Breast epithelium (tissue), 4 donors: ENCODE data around the gene ZIM2. TPM values are rescaled to one million over a fixed set of nuclear protein-coding genes. Genes with fewer than 3 reads are reported as not detected.

Experiments used
- DNase-seq, 2 donors: peaks; one replicate each; pipeline ENCODE4 v3.0.0-alpha.2; 2019; ENCODE audit warnings: low spot score in 2 of 2
- H3K27ac ChIP-seq, 2 donors: fragments of 200-600 bp; sonication (generic) in 1 of 2; one replicate each; pipeline ENCODE4 v1.5.1; 2016 to 2019; ENCODE audit warnings: mild to moderate bottlenecking in 1 of 2
- H3K27me3 ChIP-seq, 2 donors: fragments of 200-600 bp; sonication (generic) in 1 of 2; one replicate each; pipeline versions ENCODE4 v1.5.1 to v1.6.0; 2017 to 2019; ENCODE audit warnings: control low read depth in 1 of 2, mild to moderate bottlenecking in 1 of 2
- H3K36me3 ChIP-seq: fragments of 200-600 bp; one replicate; pipeline ENCODE4 v1.5.1; 2019
- H3K4me1 ChIP-seq, 2 donors: fragments of 200-600 bp; sonication (generic); one replicate each; pipeline ENCODE4 v1.5.1; 2016 to 2019; ENCODE audit warnings: control low read depth in 1 of 2
- H3K4me3 ChIP-seq, 3 donors: fragments of 200-600 bp; sonication (generic); 1 replicate in 2 of 3; 2 replicates in 1 of 3; pipeline ENCODE4 v1.5.1; 2016 to 2019; ENCODE audit warnings: mild to moderate bottlenecking in 3 of 3, moderate library complexity in 2 of 3
- H3K9me3 ChIP-seq, 2 donors: fragments of 200-600 bp; sonication (generic) in 1 of 2; one replicate each; pipeline ENCODE4 v1.5.1; 2016 to 2019; ENCODE audit warnings: control low read depth in 1 of 2
- POLR2A ChIP-seq: fragments of 450-650 bp; IDR thresholded peaks from one replicate; pipeline ENCODE4 v1.6.1; 2016; ENCODE audit warnings: antibody characterized with exemption, mild to moderate bottlenecking, moderate library complexity
- POLR2AphosphoS5 ChIP-seq, 3 donors: sonication (generic); formaldehyde crosslinking; IDR thresholded peaks; one replicate each; pipeline ENCODE4 v1.6.1; 2017; ENCODE audit warnings: antibody characterized with exemption in 3 of 3
- intact Hi-C: fragments of 100-400 bp; cut with DNase I; formaldehyde crosslinking; loops from one replicate; pipeline ENCODE4 v1.15.1; 2023; ENCODE audit warnings: low total_unique reads
- total RNA-seq, 3 donors: library from RNA; depleted of rRNA; stranded (reverse); fragments of >200 nt; gene quantifications; one replicate each; pipeline ENCODE4 v1.1.0, GENCODE V29; 2016
- TF ChIP-seq, protein P1 (sequence below), 3 donors: fragments of 450-650 bp; IDR thresholded peaks; one replicate each; pipeline ENCODE4 v1.5.1; 2016 to 2017; ENCODE audit warnings: antibody characterized with exemption in 3 of 3, mild to moderate bottlenecking in 3 of 3, moderate library complexity in 3 of 3

The ZIM2 gene
- total RNA-seq, 3 donors from 2014 or later: 0.48 to 1.6 (median 1.3) TPM

DNA sequence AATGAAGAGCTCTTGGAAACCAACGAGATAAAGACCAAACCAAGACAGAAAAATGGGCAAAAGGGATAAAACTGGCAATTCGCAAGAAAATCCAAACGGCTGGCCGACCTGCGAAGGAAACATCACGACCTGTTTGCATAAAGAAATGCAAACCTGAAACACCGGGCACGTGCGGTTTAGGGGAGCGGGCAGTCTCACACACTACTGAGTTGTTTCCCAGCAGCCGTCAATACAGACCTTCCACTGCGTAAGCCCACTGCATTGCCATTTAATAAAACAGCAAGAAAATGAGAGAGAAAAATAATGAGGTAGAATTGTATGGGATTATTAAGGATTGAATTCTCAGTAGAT, 642 bp upstream of the ZIM2 start:
- Histone ChIP-seq H3K9me3 (peaks cover 0 to 26% of the 10 kb centered on the region in 2 donors), H3K4me3 (peak overlapping the region in 2 of 3 donors; percentile 64 to 75), H3K4me1 (no peaks in the 10 kb centered on the region), H3K27me3 (no peaks in the 10 kb centered on the region), H3K27ac (no peak overlapping the region), H3K36me3 (no peaks in the 10 kb centered on the region)
- TF ChIP-seq, protein P1, sequence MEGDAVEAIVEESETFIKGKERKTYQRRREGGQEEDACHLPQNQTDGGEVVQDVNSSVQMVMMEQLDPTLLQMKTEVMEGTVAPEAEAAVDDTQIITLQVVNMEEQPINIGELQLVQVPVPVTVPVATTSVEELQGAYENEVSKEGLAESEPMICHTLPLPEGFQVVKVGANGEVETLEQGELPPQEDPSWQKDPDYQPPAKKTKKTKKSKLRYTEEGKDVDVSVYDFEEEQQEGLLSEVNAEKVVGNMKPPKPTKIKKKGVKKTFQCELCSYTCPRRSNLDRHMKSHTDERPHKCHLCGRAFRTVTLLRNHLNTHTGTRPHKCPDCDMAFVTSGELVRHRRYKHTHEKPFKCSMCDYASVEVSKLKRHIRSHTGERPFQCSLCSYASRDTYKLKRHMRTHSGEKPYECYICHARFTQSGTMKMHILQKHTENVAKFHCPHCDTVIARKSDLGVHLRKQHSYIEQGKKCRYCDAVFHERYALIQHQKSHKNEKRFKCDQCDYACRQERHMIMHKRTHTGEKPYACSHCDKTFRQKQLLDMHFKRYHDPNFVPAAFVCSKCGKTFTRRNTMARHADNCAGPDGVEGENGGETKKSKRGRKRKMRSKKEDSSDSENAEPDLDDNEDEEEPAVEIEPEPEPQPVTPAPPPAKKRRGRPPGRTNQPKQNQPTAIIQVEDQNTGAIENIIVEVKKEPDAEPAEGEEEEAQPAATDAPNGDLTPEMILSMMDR (IDR thresholded peaks at IDR 0.05): no peak
- TF ChIP-seq POLR2AphosphoS5 (IDR thresholded peaks at IDR 0.05) (no peak), POLR2A (no peak)
- intact Hi-C loops: no loop called here
- no peak for DNase-seq

DNA sequence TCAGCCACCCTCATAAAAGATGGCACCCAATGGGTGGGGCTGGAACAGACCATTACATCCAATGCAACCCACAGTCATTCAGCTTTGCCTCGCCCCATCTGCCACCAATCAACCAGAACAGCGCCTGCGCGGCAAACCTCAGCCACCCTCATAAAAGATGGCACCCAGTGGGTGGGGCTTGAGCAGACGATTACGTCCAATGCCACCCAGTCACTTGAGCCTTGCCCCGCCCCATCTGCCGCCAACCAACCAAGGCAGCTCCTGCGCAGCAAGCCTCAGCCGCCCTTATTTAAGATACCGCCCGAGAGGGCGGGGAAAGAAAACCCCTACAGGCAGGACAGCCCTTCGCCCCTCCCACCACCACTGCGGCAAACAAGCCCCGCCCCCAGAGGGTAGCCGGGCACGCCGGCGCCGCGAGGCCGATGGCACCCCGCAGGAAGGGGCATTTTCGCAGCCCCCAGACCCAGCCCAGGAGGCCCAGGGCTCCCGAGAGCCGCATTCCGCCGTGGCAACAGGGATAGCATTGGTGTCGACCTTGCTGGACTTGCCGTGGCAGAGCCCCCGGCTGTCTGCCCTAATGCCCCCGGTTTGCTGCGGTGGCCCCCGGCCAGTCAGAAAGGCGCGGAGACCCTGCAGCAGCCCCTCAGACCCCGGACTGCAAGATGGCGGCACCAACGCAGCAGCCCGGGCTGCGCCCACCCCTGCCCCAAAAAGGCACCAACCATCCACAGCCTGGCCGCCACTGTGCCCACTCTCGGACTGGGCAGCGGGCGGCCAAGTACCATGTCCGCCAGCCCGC, 675 bp downstream of the ZIM2 start:
- Histone ChIP-seq H3K9me3 (peaks cover 0 to 26% of the 10 kb centered on the region in 2 donors), H3K4me3 (peak overlapping the region; percentile 49 to 75 (median 64)), H3K36me3 (no peaks in the 10 kb centered on the region), H3K27me3 (no peaks in the 10 kb centered on the region), H3K4me1 (no peaks in the 10 kb centered on the region), H3K27ac (peak overlapping the region; percentile 80 to 93)
- TF ChIP-seq, protein P1 (IDR thresholded peaks at IDR 0.05): no peak
- TF ChIP-seq POLR2AphosphoS5 (IDR thresholded peaks at IDR 0.05): peak in 1 of 3 donors; percentile 46
- DNase-seq: peak; percentile 94 to 97
- intact Hi-C loops: no loop called here

DNA sequence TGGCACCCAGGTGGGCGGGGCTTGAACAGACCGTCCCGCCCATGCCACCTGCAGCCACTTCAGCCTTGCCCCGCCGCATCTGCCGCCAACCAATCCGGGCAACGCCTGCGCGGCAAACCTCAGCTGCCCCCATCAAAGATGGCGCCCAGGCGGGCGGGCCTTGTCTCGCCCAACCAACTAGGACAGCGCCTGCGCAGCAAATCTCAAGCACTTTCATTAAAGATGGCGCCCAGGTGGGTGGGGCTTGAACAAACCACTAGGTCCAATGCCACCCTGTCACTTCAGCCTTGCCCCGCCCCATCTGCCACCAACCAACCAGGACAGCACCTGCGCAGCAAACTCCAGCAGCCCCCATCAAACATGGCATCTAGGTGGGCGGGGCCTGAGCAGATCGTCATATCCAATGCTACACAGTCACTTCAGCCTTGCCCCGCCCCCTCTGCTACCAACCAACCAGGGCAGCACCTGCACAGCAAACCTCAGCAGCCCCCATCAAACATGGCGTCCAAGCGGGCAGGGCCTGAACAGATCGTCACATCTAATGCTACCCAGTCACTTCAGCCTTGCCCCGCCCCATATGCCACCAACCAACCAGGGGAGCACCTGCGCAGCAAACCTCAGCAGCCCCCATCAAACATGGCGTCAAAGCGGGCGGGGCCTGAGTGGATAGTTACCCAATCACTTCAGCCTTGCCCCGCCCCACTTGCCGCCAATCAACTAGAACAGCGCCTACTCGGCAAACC, 1.4 kb downstream of the ZIM2 start:
- Histone ChIP-seq H3K9me3 (peaks cover 0 to 26% of the 10 kb centered on the region in 2 donors), H3K36me3 (no peaks in the 10 kb centered on the region), H3K4me1 (no peaks in the 10 kb centered on the region), H3K27ac (peak overlapping the region; percentile 86 to 93), H3K4me3 (peak overlapping the region; percentile 40 to 75 (median 64)), H3K27me3 (no peaks in the 10 kb centered on the region)
- intact Hi-C loops: no loop called here
- TF ChIP-seq, protein P1 (IDR thresholded peaks at IDR 0.05): no peak
- no peak for TF ChIP-seq POLR2AphosphoS5 (IDR thresholded peaks at IDR 0.05)
- TF ChIP-seq POLR2A: no peak
- DNase-seq: peak; percentile 97 to 99

DNA sequence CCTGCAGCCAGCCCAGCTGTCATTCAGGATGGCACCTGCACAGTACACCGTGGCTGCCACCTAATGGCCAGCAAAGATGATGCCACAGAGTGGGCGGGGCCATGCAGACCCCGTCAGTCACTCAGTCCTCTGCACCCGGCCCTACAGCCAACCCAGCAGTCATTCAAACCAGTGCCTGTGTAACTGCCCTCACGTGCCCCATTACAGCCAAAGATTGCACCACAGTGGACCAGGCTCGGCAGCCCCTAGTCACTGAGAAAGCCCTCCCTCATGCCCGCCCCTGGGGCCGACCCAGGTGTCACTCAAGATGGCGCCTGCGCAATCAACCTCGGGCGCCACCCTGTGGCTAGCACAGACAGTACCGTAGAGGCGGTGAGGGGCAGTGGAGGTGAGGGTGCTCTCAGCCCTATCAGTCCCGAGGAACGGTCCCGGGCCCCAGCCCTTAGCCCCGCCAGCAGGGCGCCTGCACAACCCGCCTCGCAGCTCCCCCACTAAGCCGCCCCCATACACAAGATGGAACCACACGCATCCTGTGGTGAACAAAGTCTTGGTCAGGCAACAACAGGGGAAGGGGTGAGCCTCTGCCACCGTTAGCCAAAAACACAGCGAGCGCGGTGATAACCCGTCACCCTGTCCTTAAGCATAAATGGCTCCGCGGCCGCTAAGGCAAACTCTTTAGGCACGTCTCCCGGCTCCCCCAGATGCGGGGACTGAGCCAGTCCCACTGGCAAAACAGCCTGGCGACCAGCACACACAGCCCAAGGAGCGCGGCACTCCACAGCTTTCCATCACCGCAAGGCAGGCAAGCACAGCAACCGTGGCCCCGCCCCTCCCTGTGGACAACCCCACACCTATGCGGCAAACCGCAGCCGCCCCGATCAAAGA, 2.3 kb downstream of the ZIM2 start:
- Histone ChIP-seq H3K4me1 (no peaks in the 10 kb centered on the region), H3K27ac (peak overlapping the region; percentile 86 to 93), H3K27me3 (no peaks in the 10 kb centered on the region), H3K9me3 (peaks cover 0 to 26% of the 10 kb centered on the region in 2 donors), H3K4me3 (peak overlapping the region; percentile 40 to 75 (median 64)), H3K36me3 (no peaks in the 10 kb centered on the region)
- intact Hi-C loops: no loop called here
- DNase-seq: peak; percentile 66 to 67
- TF ChIP-seq, protein P1 (IDR thresholded peaks at IDR 0.05): peak; percentile 23 to 54 (median 25)
- TF ChIP-seq POLR2AphosphoS5 (IDR thresholded peaks at IDR 0.05) (peak in 1 of 3 donors; percentile 43), POLR2A (no peak)
